ENCODE results near the gene CSNK2A2. TPM values are rescaled to one million over a fixed set of nuclear protein-coding genes. Genes with fewer than 3 reads are reported as not detected.

The CSNK2A2 gene
- 36.7 and 38.4 TPM in 2 replicates for polyA plus RNA-seq
- 38.0 and 54.4 TPM in 2 replicates for polyA minus RNA-seq

- Histone ChIP-seq H3K27me3 (ENCODE audit: insufficient read depth, low read depth, low read length) (no peaks in the 10 kb centered on the region), H3K36me3 (ENCODE audit: insufficient read depth, low read length) (peaks cover 3% of the 10 kb centered on the region), H4K20me1 (ENCODE audit: insufficient read depth) (no peaks in the 10 kb centered on the region), H3K9me3 (ENCODE audit: low read length) (no peaks in the 10 kb centered on the region), H3K4me3 (ENCODE audit: low read length) (peak within 1 kb of the TSS; percentile 88), H2AFZ (ENCODE audit: low read depth, low read length) (peak within 1 kb of the TSS; percentile 45), H3K9me2 (ENCODE audit: insufficient read depth, low read length) (no peaks in the 10 kb centered on the region), H3K79me2 (replicated peaks; ENCODE audit: insufficient read depth, low read length) (peaks cover 14% of the 10 kb centered on the region), H3F3A (ENCODE audit: insufficient read depth, low read length, poor library complexity, severe bottlenecking) (no peaks in the 10 kb centered on the region), H3K27ac (ENCODE audit: low read length) (no peak within 1 kb of the TSS), H3K9ac (ENCODE audit: low read length) (peak within 1 kb of the TSS; percentile 72), H3K4me2 (ENCODE audit: low read length) (peak within 1 kb of the TSS; percentile 68)
- TF ChIP-seq CTCF (IDR thresholded peaks at IDR 0.05; ENCODE audit: poor library complexity, severe bottlenecking): peak; percentile 43
- TF ChIP-seq EZH2 (IDR thresholded peaks at IDR 0.05; ENCODE audit: borderline replicate concordance, insufficient read depth, low read length, poor library complexity, severe bottlenecking): no peak
- peak; percentile 43 for TF ChIP-seq POLR2AphosphoS5 (IDR thresholded peaks at IDR 0.05)
- peak; percentile 14 for TF ChIP-seq TAF1 (IDR thresholded peaks at IDR 0.05; ENCODE audit: low read depth)
- no peak for TF ChIP-seq EP300 (conservative IDR thresholded peaks at IDR 0.05; ENCODE audit: poor library complexity, severe bottlenecking)
- TF ChIP-seq SMC3 (conservative IDR thresholded peaks at IDR 0.05; ENCODE audit: poor library complexity): no peak
- TF ChIP-seq REST (IDR thresholded peaks at IDR 0.05; ENCODE audit: borderline replicate concordance): no peak
- no peak for TF ChIP-seq MXI1 (conservative IDR thresholded peaks at IDR 0.05; ENCODE audit: poor library complexity, severe bottlenecking)
- TF ChIP-seq RAD21 (conservative IDR thresholded peaks at IDR 0.05): no peak
Measured at GRCh38 chr16:58198022-58198683, at the start of gene CSNK2A2. CSNK2A2 (minus strand) TSS chr16:58198106; CDS start chr16:58197736, 370 bp downstream.

GRCh38 chr16:58243528-58244004 lies 45.7 kb upstream of the CSNK2A2 start:
- Histone ChIP-seq H3K36me3 (ENCODE audit: insufficient read depth, low read length) (no peaks in the 10 kb centered on the region), H3K27me3 (ENCODE audit: insufficient read depth, low read depth, low read length) (no peaks in the 10 kb centered on the region), H3K79me2 (replicated peaks; ENCODE audit: insufficient read depth, low read length) (no peaks in the 10 kb centered on the region), H2AFZ (ENCODE audit: low read depth, low read length) (no peak overlapping the region), H3F3A (ENCODE audit: insufficient read depth, low read length, poor library complexity, severe bottlenecking) (no peaks in the 10 kb centered on the region), H4K20me1 (ENCODE audit: insufficient read depth) (no peaks in the 10 kb centered on the region), H3K4me3 (ENCODE audit: low read length) (no peak overlapping the region), H3K27ac (ENCODE audit: low read length) (no peak overlapping the region), H3K4me2 (ENCODE audit: low read length) (no peak overlapping the region), H3K9me3 (ENCODE audit: low read length) (no peaks in the 10 kb centered on the region), H3K9ac (ENCODE audit: low read length) (no peak overlapping the region), H3K9me2 (ENCODE audit: insufficient read depth, low read length) (no peaks in the 10 kb centered on the region)
- TF ChIP-seq SMC3 (conservative IDR thresholded peaks at IDR 0.05; ENCODE audit: poor library complexity) (no peak), REST (IDR thresholded peaks at IDR 0.05; ENCODE audit: borderline replicate concordance) (no peak), MXI1 (conservative IDR thresholded peaks at IDR 0.05; ENCODE audit: poor library complexity, severe bottlenecking) (no peak), RAD21 (conservative IDR thresholded peaks at IDR 0.05) (no peak), POLR2AphosphoS5 (IDR thresholded peaks at IDR 0.05) (no peak), EZH2 (IDR thresholded peaks at IDR 0.05; ENCODE audit: borderline replicate concordance, insufficient read depth, low read length, poor library complexity, severe bottlenecking) (no peak), CTCF (IDR thresholded peaks at IDR 0.05; ENCODE audit: poor library complexity, severe bottlenecking) (no peak), EP300 (conservative IDR thresholded peaks at IDR 0.05; ENCODE audit: poor library complexity, severe bottlenecking) (no peak), TAF1 (IDR thresholded peaks at IDR 0.05; ENCODE audit: low read depth) (no peak)

Data from neural cell (in vitro differentiated cells).